GM12891 (cell line): ENCODE results near the gene GNL1.
"Not testable (repeated sequence)": the region's sequence is repeated elsewhere in the genome, so short reads cannot be mapped to it uniquely, and the experiment has no call there.

Source experiments
- POLR2A ChIP-seq: IDR thresholded peaks from 2 replicates; pipeline ENCODE4 v1.6.1; 2011; ENCODE audit warnings: low read depth, low read length, control low read depth
- POLR2AphosphoS5 ChIP-seq: IDR thresholded peaks from 2 replicates; pipeline ENCODE4 v1.6.1; 2011; ENCODE audit warnings: low read depth, low read length, control low read depth
- TAF1 ChIP-seq: IDR thresholded peaks from 2 replicates; pipeline ENCODE4 v1.6.1; 2011; ENCODE audit warnings: low read depth, low read length, control low read depth

GRCh38 chr6:30517767-30518504, 38.4 kb downstream of the GNL1 start:
- TF ChIP-seq POLR2A, TAF1, POLR2AphosphoS5: not testable (repeated sequence)
